ENCODE data around the gene MAP3K7.

DNA sequence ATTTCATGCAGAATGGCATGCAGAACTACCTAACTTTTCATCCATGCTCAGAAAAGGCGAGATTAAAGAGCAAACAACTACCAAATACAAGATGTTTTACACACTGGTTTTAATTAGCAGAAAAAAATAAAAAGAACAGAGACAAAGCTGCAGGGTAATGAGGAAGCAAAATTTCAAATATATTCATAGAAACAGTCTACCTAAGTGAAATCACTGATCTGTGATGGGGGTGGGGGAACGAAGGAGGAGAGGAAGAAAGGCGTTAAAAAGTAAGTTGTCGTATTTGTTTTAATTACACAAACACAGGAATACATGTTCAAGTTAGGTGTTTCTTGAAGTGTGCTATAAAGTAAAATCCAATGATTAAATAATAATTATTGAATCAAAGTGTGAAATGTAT is 42.1 kb downstream of the MAP3K7 start:
- no peak for TF ChIP-seq EZH2phosphoT487 (IDR thresholded peaks at IDR 0.05; ENCODE audit: borderline replicate concordance, low read length)
- TF ChIP-seq, protein P1, sequence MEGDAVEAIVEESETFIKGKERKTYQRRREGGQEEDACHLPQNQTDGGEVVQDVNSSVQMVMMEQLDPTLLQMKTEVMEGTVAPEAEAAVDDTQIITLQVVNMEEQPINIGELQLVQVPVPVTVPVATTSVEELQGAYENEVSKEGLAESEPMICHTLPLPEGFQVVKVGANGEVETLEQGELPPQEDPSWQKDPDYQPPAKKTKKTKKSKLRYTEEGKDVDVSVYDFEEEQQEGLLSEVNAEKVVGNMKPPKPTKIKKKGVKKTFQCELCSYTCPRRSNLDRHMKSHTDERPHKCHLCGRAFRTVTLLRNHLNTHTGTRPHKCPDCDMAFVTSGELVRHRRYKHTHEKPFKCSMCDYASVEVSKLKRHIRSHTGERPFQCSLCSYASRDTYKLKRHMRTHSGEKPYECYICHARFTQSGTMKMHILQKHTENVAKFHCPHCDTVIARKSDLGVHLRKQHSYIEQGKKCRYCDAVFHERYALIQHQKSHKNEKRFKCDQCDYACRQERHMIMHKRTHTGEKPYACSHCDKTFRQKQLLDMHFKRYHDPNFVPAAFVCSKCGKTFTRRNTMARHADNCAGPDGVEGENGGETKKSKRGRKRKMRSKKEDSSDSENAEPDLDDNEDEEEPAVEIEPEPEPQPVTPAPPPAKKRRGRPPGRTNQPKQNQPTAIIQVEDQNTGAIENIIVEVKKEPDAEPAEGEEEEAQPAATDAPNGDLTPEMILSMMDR (conservative IDR thresholded peaks at IDR 0.05; ENCODE audit: low read depth, low read length), result no peak
